GM12878 (cell line): ENCODE measurements around the gene FOXP4. TPM values are rescaled to one million over a fixed set of nuclear protein-coding genes. Genes with fewer than 3 reads are reported as not detected.

ENCODE experiments used
- ATAC-seq: fragments of 200-7000 bp; cut with Tn5 transposase; 3 replicates; pipeline ENCODE4 v1.9.1; 2020; ENCODE audit warnings: mild to moderate bottlenecking, moderate library complexity
- BruUV-seq: library from RNA; stranded (reverse); fragments of 400-500 nt; replicated peaks from 2 replicates; lab custom pipeline; 2021; lab: Mats Ljungman, UMichigan
- CTCF ChIA-PET: fragments of 300-600 bp; sonication (Branson Sonifier 250); formaldehyde crosslinking; extraction: SDS; loops from one replicate; lab custom pipeline; 2021; ENCODE audit warnings: inconsistent platforms; lab: Yijun Ruan, JAX
- POLR2A ChIA-PET: fragments of 350-600 bp; formaldehyde crosslinking; extraction: SDS; loops from one replicate; lab custom pipeline; 2021; ENCODE audit warnings: inconsistent platforms; lab: Charles Lee
- RAD21 ChIA-PET: fragments of 300-600 bp; sonication (Branson Sonifier 250); formaldehyde crosslinking; loops from one replicate; lab custom pipeline; 2023; ENCODE audit warnings: antibody characterized with exemption; ENCODE audit not compliant: unreplicated experiment; lab: Charles Lee
- SMC1A ChIA-PET: fragments of 300-600 bp; sonication (Branson Sonifier 250); formaldehyde crosslinking; loops from one replicate; lab custom pipeline; 2023; ENCODE audit not compliant: unreplicated experiment, uncharacterized antibody; lab: Charles Lee
- DNase-seq: peaks from one replicate; pipeline ENCODE4 v3.0.0-alpha.2; 2011; ENCODE audit warnings: low read depth, low spot score
- FAIRE-seq: peaks from 3 replicates; lab custom pipeline; 2011; peaks lifted over from hg19 to GRCh38; lab: Jason Lieb, UNC
- H2AFZ ChIP-seq: 2 replicates; pipeline ENCODE4 v1.6.0; 2011; ENCODE audit warnings: low read depth, low read length, control low read depth; ENCODE audit not compliant: control insufficient read depth
- H3K27ac ChIP-seq: 2 replicates; pipeline ENCODE4 v1.5.1; 2011; ENCODE audit warnings: control low read depth; ENCODE audit not compliant: control insufficient read depth, insufficient read depth
- H3K27me3 ChIP-seq, 2 experiments: replicated peaks in 1 of 2; 2 replicates each; pipeline versions ENCODE4 v1.6.0 to v1.6.1; 2011; ENCODE audit warnings: low read length in 1 of 2; ENCODE audit not compliant: control insufficient read depth in 2 of 2, insufficient read depth in 2 of 2
- H3K36me3 ChIP-seq, 2 experiments: 2 replicates each; pipeline ENCODE4 v1.5.1; 2011; ENCODE audit warnings: low read length in 1 of 2; ENCODE audit not compliant: control insufficient read depth in 2 of 2, insufficient read depth in 2 of 2
- H3K4me1 ChIP-seq: 2 replicates; pipeline ENCODE4 v1.6.1; 2011; ENCODE audit warnings: mild to moderate bottlenecking, low read length, moderate library complexity, mixed read lengths; ENCODE audit not compliant: control insufficient read depth, insufficient read depth
- H3K4me2 ChIP-seq: 2 replicates; pipeline ENCODE4 v1.6.0; 2011; ENCODE audit warnings: control low read depth; ENCODE audit not compliant: control insufficient read depth, insufficient read depth
- H3K4me3 ChIP-seq: fragments of 200-600 bp; sonication (generic); 2 replicates; pipeline ENCODE4 v1.5.1; 2016
- H3K79me2 ChIP-seq: 2 replicates; pipeline ENCODE4 v1.6.0; 2011; ENCODE audit warnings: low read length; ENCODE audit not compliant: control insufficient read depth, insufficient read depth
- H3K9ac ChIP-seq: 2 replicates; pipeline ENCODE4 v1.8.0; 2011; ENCODE audit warnings: low read length, control low read depth, mixed read lengths; ENCODE audit not compliant: control insufficient read depth, insufficient read depth
- H3K9me3 ChIP-seq: replicated peaks from 3 replicates; pipeline ENCODE4 v1.5.1; 2011; ENCODE audit warnings: mild to moderate bottlenecking, low read length; ENCODE audit not compliant: control insufficient read depth, insufficient read depth
- H4K20me1 ChIP-seq: 2 replicates; pipeline ENCODE4 v1.6.0; 2011; ENCODE audit not compliant: control insufficient read depth, insufficient read depth
- BHLHE40 ChIP-seq, 2 experiments: fragments of 450-650 bp in 1 of 2; IDR thresholded peaks; 2 replicates each; pipeline ENCODE4 v1.6.1; 2011 to 2017; ENCODE audit warnings: low read depth in 2 of 2, borderline replicate concordance in 1 of 2, improper control_type of control experiment in 1 of 2, low read length in 1 of 2, mild to moderate bottlenecking in 1 of 2
- IRF3 ChIP-seq: fragments of 450-650 bp; IDR thresholded peaks from 2 replicates; pipeline ENCODE4 v1.6.1; 2014; ENCODE audit warnings: mild to moderate bottlenecking
- POLR2A ChIP-seq: IDR thresholded peaks from 2 replicates; pipeline ENCODE4 v1.6.1; 2011; ENCODE audit warnings: low read depth, mild to moderate bottlenecking, low read length
- RCOR1 ChIP-seq: conservative IDR thresholded peaks from 2 replicates; pipeline ENCODE4 v1.6.1; 2012; ENCODE audit warnings: low read depth, low read length, improper control_type of control experiment
- STAT1 ChIP-seq: fragments of 450-650 bp; conservative IDR thresholded peaks from 2 replicates; pipeline ENCODE4 v1.6.1; 2014; ENCODE audit warnings: antibody characterized with exemption, mild to moderate bottlenecking
- WGBS: methylation state at CpG from one replicate; pipeline ENCODE4 v1.1.6; 2016; ENCODE audit warnings: low lambda C conversion rate; ENCODE audit not compliant: insufficient replicate concordance, insufficient coverage; ENCODE audit errors: missing lambda C conversion rate; 5-methylcytosine and 5-hydroxymethylcytosine counted together
- in situ Hi-C: fragments of 300-500 bp; cut with MboI; formaldehyde crosslinking; loops from 9 replicates; pipeline ENCODE4 v1.14.3; 2018; ENCODE audit warnings: mixed read lengths
- intact Hi-C: fragments of 100-400 bp; cut with micrococcal nuclease; formaldehyde crosslinking; loops from one replicate; pipeline ENCODE4 v1.14.2; 2022; ENCODE audit not compliant: unreplicated experiment
- polyA plus RNA-seq, 11 experiments: library from polyadenylated mRNA; depleted of rRNA in 4 of 11; unstranded in 6 of 11; stranded (reverse) in 5 of 11; fragments of >200 nt; fragmentation: Nextera tagmentation in 4 of 11; fragmentation: Illumina TruSeq in 1 of 11; extraction: Ambion mirVana in 4 of 11; extraction: Trizol in 1 of 11; gene quantifications; 1 replicate in 1 of 11; 2 replicates in 10 of 11; pipeline versions ENCODE4 v1.2.1 to v1.2.3, GENCODE V29; 2011 to 2016; ENCODE audit warnings: inconsistent platforms in 2 of 11, missing spikeins in 2 of 11, low read depth in 1 of 11
- total RNA-seq, 4 experiments: library from RNA; depleted of rRNA in 3 of 4; stranded (reverse); fragments of >200 nt in 3 of 4; fragmentation: Illumina TruSeq in 1 of 4; extraction: Trizol in 1 of 4; gene quantifications; 2 replicates each; pipeline versions ENCODE4 v1.2.1 to v1.2.3, GENCODE V29; 2013 to 2021

FOXP4 gene
- total and polyA plus RNA-seq, 10 of the 15 experiments (the other 5 are each of a cell fraction or from before 2014, with no cell fraction given), result 0.31 to 46.1 (median 2.3) TPM

- POLR2A ChIA-PET, result no interaction called here
- in situ Hi-C loops, result no loop called here
- CTCF ChIA-PET, result interaction anchor here (1.0 to 8.1 kb wide), 7 partner anchors 9 to 226 kb away, joined by 3 to 117 read pairs (median 4); no protein-coding TSS in a partner anchor
Observed at GRCh38 chr6:41595166-41595565, 49.0 kb downstream of the FOXP4 start.

GRCh38 chr6:41596096-41596685, 50.0 kb downstream of the FOXP4 start:
- FAIRE-seq (no peak), DNase-seq (no peak), ATAC-seq (no peak)
- WGBS, result 84% methylated on average over 6 of the region's 10 CpGs
- ChIA-PET CTCF (interaction anchor here (1.1 to 8.1 kb wide), 6 partner anchors 10 to 175 kb away, joined by 3 to 117 read pairs (median 4); no protein-coding TSS in a partner anchor), SMC1A (interaction anchor here (2.0 kb wide), 1 partner anchor 170 kb away, joined by 7 read pairs; no protein-coding TSS in a partner anchor), RAD21 (interaction anchor here (1.2 to 7.8 kb wide), 2 partner anchors 133 to 175 kb away, joined by 3 to 57 read pairs; no protein-coding TSS in a partner anchor), POLR2A (no interaction called here)
- H3K4me3 ChIP-seq, result no peak overlapping the region
- H3K9me3 ChIP-seq, result no peaks in the 10 kb centered on the region
- TF ChIP-seq STAT1 (no peak), BHLHE40 (IDR thresholded peaks at IDR 0.05; ENCODE audit: borderline replicate concordance in 1 of 2, low read depth in 2 of 2, low read length in 1 of 2) (no peak), IRF3 (no peak)
- no peak overlapping the region for H2AFZ ChIP-seq
- in situ Hi-C loops (no loop called here), intact Hi-C loops (no loop called here)
- H3K9ac ChIP-seq, result no peak overlapping the region
- no peak overlapping the region for H3K27ac ChIP-seq
- no peaks in the 10 kb centered on the region for H4K20me1 ChIP-seq
- no peaks in the 10 kb centered on the region for H3K4me1 ChIP-seq
- H3K36me3 ChIP-seq, result peaks cover 2 to 3% of the 10 kb centered on the region in 2 experiments; a peak in 3 of 4 replicates
- no TSS peak for BruUV-seq
- H3K4me2 ChIP-seq, result no peak overlapping the region
- no peaks in the 10 kb centered on the region for H3K27me3 ChIP-seq
- H3K79me2 ChIP-seq, result no peaks in the 10 kb centered on the region

More at GRCh38 chr6:41595166-41595565, 49.0 kb downstream of the FOXP4 start:
- SMC1A ChIA-PET, result interaction anchor here (1.7 to 4.0 kb wide), 3 partner anchors 133 to 228 kb away, joined by 4 to 36 read pairs (median 7); no protein-coding TSS in a partner anchor
- H3K27ac ChIP-seq, result no peak overlapping the region
- DNase-seq (no peak), FAIRE-seq (no peak), ATAC-seq (no peak)
- intact Hi-C loops, result no loop called here
- TF ChIP-seq POLR2A (0 out of 2 replicates have a peak, but pooled peaks have one; percentile 0), RCOR1 (no peak)
- H3K27me3 ChIP-seq, result no peaks in the 10 kb centered on the region
- WGBS, result 82% methylated on average over 6 of the region's 6 CpGs
- no peak overlapping the region for H3K4me3 ChIP-seq
- no peaks in the 10 kb centered on the region for H3K79me2 ChIP-seq
- H3K9ac ChIP-seq, result no peak overlapping the region
- no TSS peak for BruUV-seq
- H3K36me3 ChIP-seq, result peaks cover 2 to 6% of the 10 kb centered on the region in 2 experiments; a peak in 3 of 4 replicates
- no peak overlapping the region for H2AFZ ChIP-seq
- H3K9me3 ChIP-seq, result no peaks in the 10 kb centered on the region
- no peak overlapping the region for H3K4me2 ChIP-seq
- no peaks in the 10 kb centered on the region for H4K20me1 ChIP-seq
- H3K4me1 ChIP-seq, result no peaks in the 10 kb centered on the region
- RAD21 ChIA-PET, result interaction anchor here (0.6 to 7.8 kb wide), 4 partner anchors 87 to 433 kb away, joined by 3 to 57 read pairs (median 4); no protein-coding TSS in a partner anchor
